GM12865 (cell line): ENCODE measurements around the gene RIPOR3.

ENCODE experiments used
- DNase-seq: peaks from one replicate; pipeline ENCODE4 v3.0.0; 2010; ENCODE audit warnings: low read depth
- H3K4me3 ChIP-seq: 2 replicates; pipeline ENCODE4 v1.5.1; 2011; ENCODE audit warnings: mild to moderate bottlenecking, low read depth, low read length, control low read depth
- TF ChIP-seq, protein P1 (sequence below): IDR thresholded peaks from 2 replicates; pipeline ENCODE4 v1.5.1; 2011; ENCODE audit warnings: low read length, control low read depth, low read depth, inconsistent platforms; ENCODE audit not compliant: insufficient read depth; ENCODE audit errors: missing control alignments

The RIPOR3 gene

DNA sequence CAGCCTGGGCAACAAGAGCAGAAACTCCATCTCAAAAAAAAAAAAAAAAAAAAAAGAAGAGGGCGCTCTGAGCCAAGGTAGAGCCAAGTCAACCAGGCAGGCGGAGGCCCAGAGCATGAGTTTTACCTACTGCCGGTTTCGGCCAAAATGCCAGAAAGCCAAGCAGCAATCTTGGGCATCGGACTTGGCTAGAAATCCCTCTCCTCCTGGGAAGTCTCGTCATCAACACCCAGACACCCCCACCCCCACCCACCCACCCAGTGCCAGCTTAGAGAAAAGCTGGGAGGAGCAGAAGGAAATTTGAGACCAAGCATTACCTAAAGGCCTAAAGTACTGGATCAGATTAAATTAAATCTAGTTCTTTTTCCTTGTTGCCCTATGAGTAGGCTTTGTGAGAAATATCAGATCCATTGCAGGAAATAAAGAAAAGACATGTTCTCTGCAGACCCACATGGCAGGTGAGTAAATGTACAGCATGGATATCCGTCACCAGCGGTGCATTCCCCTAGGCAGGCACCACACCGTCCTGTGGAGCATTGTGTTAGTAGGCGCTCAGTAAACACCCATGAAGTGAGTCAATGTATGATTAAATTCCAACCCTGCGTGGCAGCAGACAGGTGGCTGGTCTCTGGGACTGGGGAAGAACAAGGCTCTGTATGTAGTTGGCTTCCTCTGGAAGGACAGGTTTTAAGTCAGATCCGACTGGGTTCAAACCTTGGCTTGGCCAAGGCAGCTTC is 21.0 kb downstream of the RIPOR3 start:
- TF ChIP-seq, protein P1, sequence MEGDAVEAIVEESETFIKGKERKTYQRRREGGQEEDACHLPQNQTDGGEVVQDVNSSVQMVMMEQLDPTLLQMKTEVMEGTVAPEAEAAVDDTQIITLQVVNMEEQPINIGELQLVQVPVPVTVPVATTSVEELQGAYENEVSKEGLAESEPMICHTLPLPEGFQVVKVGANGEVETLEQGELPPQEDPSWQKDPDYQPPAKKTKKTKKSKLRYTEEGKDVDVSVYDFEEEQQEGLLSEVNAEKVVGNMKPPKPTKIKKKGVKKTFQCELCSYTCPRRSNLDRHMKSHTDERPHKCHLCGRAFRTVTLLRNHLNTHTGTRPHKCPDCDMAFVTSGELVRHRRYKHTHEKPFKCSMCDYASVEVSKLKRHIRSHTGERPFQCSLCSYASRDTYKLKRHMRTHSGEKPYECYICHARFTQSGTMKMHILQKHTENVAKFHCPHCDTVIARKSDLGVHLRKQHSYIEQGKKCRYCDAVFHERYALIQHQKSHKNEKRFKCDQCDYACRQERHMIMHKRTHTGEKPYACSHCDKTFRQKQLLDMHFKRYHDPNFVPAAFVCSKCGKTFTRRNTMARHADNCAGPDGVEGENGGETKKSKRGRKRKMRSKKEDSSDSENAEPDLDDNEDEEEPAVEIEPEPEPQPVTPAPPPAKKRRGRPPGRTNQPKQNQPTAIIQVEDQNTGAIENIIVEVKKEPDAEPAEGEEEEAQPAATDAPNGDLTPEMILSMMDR: no peak
- no peak for DNase-seq

DNA sequence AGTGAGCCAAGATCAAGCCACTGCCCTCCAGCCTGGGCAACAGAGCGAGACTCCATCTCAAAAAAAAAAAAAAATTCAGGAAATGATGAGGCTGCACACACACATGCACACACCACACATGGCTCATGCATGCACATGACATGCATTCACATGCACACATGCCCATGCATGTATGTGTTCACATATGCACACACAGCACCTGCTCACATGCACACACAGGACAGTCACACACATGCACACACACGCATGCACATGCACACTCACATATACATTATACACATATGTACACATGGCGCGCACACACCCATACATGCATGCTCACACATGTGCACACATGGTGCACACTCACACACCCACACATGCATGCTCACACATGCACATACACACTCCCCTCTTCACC is 22.5 kb downstream of the RIPOR3 start:
- H3K4me3 ChIP-seq: no peak overlapping the region
- TF ChIP-seq, protein P1: no peak
- no peak for DNase-seq

More for the DNA sequence above, 21.0 kb downstream of the RIPOR3 start:
- no peak overlapping the region for H3K4me3 ChIP-seq

DNA sequence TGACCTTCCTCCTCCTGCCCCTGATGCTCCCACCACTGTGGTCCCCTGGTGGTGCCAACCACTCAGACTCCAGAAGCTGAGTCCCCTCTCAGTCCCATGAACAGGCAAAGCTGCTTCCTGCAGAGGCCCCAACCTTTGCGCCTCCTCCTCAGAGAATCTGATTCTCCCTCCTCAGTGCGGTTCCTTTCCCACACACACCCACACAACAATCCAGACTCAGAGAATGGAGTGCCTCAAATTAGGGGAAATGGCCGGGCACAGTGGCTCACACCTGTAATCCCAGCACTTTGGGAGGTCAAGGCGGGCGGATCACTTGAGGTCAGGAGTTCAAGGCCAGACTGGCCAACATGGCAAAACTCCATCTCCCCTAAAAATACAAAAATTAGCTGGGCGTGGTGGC is 23.0 kb downstream of the RIPOR3 start:
- DNase-seq: no peak
- TF ChIP-seq, protein P1: no peak
- H3K4me3 ChIP-seq: no peak overlapping the region

DNA sequence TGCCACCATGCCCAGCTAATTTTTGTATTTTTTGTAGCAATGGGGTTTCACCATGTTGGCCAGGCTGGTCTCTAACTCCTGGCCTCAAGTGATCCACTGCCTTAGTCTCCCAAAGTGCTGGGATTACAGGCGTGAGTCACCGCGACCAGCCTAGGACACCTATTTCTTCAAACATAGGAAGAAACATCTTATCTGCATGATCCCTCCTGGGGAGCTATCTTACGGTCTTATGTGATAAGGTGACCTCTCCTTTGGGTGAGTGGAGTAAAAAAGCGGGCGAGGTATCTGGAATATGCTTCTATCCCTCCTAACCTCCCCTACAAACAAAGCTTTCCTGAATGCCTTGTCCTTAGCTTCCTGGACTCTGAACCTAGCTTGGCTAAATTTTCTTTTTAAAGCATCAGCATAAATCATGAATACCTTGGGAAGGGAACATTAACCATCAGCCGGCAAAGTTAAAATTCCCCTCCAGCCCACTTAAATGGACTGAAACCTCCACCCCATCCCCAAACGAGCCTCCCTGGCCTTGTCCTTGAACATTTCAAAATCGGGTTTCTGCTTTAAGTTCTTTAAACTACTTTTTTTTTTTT is 24.5 kb downstream of the RIPOR3 start:
- no peak for DNase-seq
- H3K4me3 ChIP-seq: no peak overlapping the region
- TF ChIP-seq, protein P1: no peak

DNA sequence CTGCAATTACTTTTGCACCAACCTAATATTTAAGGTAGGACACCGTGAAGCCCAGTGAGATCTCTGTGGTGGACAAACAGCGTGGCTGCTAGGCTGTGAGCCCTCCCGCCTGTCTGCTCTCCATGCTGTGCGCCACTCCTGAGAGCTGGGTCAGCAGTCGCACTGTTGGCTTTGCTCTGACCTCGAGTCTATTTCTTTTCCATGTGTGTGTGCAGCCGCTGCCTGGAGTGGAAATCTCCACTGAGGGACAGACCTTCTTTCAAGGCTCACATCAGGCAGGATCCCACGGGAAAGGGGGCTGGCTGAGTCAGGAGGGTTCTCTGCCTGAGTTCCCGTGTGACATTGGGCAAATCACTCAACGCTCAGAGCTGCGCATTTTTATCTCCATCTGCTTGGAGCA is 27.1 kb downstream of the RIPOR3 start:
- no peak for DNase-seq
- H3K4me3 ChIP-seq: no peak overlapping the region
- TF ChIP-seq, protein P1: no peak

DNA sequence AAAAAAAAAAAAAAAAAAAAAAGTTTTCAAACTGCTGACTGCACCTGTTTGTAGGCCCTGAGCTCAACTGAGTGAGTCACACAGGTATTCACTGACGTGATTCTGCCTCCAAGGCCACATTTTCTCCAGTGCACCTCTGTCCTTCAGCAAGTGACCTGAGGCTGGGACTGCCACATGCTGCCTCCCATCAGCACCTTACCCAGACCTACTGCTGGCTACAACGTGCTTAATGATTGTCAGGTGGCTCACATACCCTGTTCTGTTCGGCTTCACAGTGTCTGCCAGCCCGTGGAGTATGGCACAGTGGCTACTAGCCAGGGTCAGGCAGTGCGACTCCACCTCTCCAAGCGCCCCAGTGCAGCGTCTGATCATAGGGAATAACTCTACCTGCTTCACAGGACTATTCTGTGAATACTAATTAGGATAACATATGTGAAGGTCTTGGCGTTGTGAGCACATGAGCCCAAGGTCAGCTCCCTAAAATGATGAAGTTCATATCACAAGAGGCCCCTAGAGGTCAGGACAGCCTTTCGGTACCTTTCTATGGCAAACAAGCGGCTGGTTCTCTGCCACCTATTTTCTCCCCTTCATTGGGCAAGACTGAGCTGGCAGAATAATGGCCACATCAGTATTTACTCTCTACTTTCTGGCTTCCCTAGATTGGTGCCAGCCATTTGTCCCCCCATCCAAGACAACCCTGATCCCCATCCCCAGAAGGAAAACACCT is 28.1 kb downstream of the RIPOR3 start:
- peak; percentile 29 for DNase-seq
- TF ChIP-seq, protein P1: peak; percentile 14
- no peak overlapping the region for H3K4me3 ChIP-seq
